Measurements from ENCODE around the gene IL1R2. TPM values are rescaled to one million over a fixed set of nuclear protein-coding genes. Genes with fewer than 3 reads are reported as not detected.

Gene IL1R2
- polyA plus RNA-seq, 2 donors = 67.2 to 67.4 TPM

DNA sequence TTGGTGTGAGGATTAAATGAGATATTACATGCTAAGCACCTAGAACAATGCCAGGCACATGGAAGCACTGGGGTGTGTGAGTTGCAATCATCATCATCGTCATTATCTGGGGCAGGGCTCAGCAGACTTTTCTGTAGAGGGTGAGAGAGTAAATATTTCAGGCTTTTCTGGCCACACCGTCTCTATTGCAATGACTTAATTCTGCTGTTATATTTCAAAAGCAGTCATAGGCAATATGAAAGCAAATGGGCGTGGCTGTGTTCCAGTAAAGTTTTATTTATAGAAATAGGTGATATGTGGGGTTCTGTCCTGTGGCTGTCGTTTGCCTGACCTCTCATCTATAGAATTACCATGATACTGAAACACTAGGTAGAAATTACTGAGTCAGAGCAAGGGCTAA lies 60.6 kb downstream of the IL1R2 start:
- H3K27me3 ChIP-seq (ENCODE audit: control insufficient read depth in 1 of 2, insufficient read depth in 2 of 2, low read length in 2 of 2) = no peaks in the 10 kb centered on the region
- peaks cover 3% of the 10 kb centered on the region in 2 donors for H3K4me1 ChIP-seq (ENCODE audit: control insufficient read depth in 2 of 2, insufficient read depth in 2 of 2, low read length in 1 of 2)
- 52% methylated on average over 4 of the region's 4 CpGs for WGBS, 2 donors
- H3K36me3 ChIP-seq (ENCODE audit: control insufficient read depth in 2 of 2, insufficient read depth in 2 of 2, low read length in 1 of 2) = no peaks in the 10 kb centered on the region
- H3K4me3 ChIP-seq (ENCODE audit: low read depth in 1 of 2, low read length in 2 of 2) = no peak overlapping the region
- no peak overlapping the region for H3K27ac ChIP-seq (ENCODE audit: low read depth in 2 of 2, low read length in 1 of 2)
- H3K9me3 ChIP-seq (ENCODE audit: control insufficient read depth in 2 of 2, insufficient read depth in 1 of 2, low read depth in 1 of 2, low read length in 1 of 2) = no peaks in the 10 kb centered on the region

DNA sequence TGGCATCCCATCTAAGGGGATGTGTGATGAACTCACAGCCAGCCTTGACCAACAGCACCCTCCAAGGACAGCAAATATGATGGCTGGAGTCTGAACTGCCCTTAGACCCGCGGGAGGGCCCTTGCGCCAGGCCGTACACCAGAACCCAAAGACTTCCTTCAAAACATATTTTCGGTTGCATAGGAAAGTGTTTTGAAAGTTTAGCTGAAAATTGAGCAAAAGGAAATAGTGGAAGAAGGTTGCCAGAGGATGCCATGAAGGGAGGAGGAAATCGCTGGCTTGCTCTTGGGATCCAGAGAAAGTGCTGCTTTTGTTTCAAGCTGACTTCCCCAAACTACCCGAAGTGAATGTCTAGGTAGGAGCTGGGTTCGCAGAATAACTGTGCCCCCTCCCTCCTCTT lies 61.3 kb downstream of the IL1R2 start:
- no peaks in the 10 kb centered on the region for H3K27me3 ChIP-seq (ENCODE audit: control insufficient read depth in 1 of 2, insufficient read depth in 2 of 2, low read length in 2 of 2)
- H3K4me1 ChIP-seq (ENCODE audit: control insufficient read depth in 2 of 2, insufficient read depth in 2 of 2, low read length in 1 of 2) = peaks cover 3% of the 10 kb centered on the region in 2 donors
- H3K36me3 ChIP-seq (ENCODE audit: control insufficient read depth in 2 of 2, insufficient read depth in 2 of 2, low read length in 1 of 2) = no peaks in the 10 kb centered on the region
- no peaks in the 10 kb centered on the region for H3K9me3 ChIP-seq (ENCODE audit: control insufficient read depth in 2 of 2, insufficient read depth in 1 of 2, low read depth in 1 of 2, low read length in 1 of 2)
- WGBS, 2 donors = 82 to 90% methylated on average over 8 of the region's 8 CpGs
- H3K27ac ChIP-seq (ENCODE audit: low read depth in 2 of 2, low read length in 1 of 2) = no peak overlapping the region
- no peak overlapping the region for H3K4me3 ChIP-seq (ENCODE audit: low read depth in 1 of 2, low read length in 2 of 2)

DNA sequence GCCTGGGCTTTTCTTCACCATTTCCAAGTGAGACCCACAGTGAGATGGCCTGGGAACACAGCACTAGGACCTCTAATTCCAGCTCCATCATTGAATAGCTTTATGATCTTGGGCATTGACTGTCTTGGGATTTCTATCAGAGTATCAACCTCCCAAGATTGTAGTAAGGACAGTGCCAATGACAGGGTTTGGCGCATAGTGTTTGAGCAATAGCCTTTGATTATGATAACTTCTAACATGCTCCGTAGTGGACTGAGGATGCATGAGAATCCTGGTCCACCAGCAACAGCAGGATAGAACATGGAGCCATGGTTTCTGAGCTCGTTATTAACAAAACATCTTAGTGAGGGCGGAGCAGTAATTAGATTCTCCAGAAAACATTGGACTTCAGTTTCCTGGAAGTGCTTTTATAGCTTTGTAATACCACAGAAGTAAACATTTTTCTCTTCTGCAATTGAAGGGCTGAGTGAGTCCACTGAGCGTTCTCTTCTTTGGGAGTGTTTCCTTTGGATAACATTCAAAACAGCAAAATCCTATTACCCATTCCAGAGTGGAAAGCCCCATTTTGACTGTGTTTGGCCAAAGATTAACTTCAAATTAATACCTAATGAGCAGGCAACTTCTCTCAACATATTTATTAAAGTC lies 63.7 kb downstream of the IL1R2 start:
- H3K4me1 ChIP-seq (ENCODE audit: control insufficient read depth in 2 of 2, insufficient read depth in 2 of 2, low read length in 1 of 2) = no peaks in the 10 kb centered on the region
- 57 to 63% methylated on average over 5 of the region's 5 CpGs for WGBS, 2 donors
- H3K27ac ChIP-seq (ENCODE audit: low read depth in 2 of 2, low read length in 1 of 2) = no peak overlapping the region
- H3K36me3 ChIP-seq (ENCODE audit: control insufficient read depth in 2 of 2, insufficient read depth in 2 of 2, low read length in 1 of 2) = no peaks in the 10 kb centered on the region
- no peaks in the 10 kb centered on the region for H3K27me3 ChIP-seq (ENCODE audit: control insufficient read depth in 1 of 2, insufficient read depth in 2 of 2, low read length in 2 of 2)
- H3K4me3 ChIP-seq (ENCODE audit: low read depth in 1 of 2, low read length in 2 of 2) = no peak overlapping the region
- no peaks in the 10 kb centered on the region for H3K9me3 ChIP-seq (ENCODE audit: control insufficient read depth in 2 of 2, insufficient read depth in 1 of 2, low read depth in 1 of 2, low read length in 1 of 2)

DNA sequence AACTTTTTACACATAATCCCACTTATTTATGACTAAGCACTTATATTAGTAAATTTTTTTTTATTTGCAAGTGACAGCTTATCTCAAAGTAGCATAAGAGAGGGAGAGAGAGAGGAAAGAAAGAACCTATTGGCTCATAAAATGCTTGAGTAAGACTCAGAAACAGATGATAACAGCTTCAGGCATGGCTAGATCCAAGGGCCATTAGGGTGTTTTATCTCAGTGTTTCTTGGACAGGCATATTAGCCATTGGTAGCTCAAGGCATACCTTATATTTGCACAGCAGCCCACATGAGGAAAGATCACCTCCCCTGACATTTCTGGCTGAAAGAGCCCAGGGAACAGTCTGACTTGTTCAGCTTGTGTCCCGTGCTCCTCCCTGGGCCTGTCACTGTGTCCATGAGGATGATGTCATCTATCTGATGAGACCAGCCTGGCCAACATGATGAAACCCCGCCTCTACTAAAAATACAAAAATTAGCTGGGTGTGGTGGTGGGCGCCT lies 64.4 kb downstream of the IL1R2 start:
- WGBS, 2 donors = 79 to 80% methylated on average over 3 of the region's 3 CpGs
- H3K27me3 ChIP-seq (ENCODE audit: control insufficient read depth in 1 of 2, insufficient read depth in 2 of 2, low read length in 2 of 2) = no peaks in the 10 kb centered on the region
- H3K36me3 ChIP-seq (ENCODE audit: control insufficient read depth in 2 of 2, insufficient read depth in 2 of 2, low read length in 1 of 2) = no peaks in the 10 kb centered on the region
- H3K9me3 ChIP-seq (ENCODE audit: control insufficient read depth in 2 of 2, insufficient read depth in 1 of 2, low read depth in 1 of 2, low read length in 1 of 2) = no peaks in the 10 kb centered on the region
- H3K27ac ChIP-seq (ENCODE audit: low read depth in 2 of 2, low read length in 1 of 2) = peak overlapping the region; percentile 32 to 33
- peaks cover 0 to under 1% of the 10 kb centered on the region in 2 donors for H3K4me1 ChIP-seq (ENCODE audit: control insufficient read depth in 2 of 2, insufficient read depth in 2 of 2, low read length in 1 of 2)
- H3K4me3 ChIP-seq (ENCODE audit: low read depth in 1 of 2, low read length in 2 of 2) = no peak overlapping the region

DNA sequence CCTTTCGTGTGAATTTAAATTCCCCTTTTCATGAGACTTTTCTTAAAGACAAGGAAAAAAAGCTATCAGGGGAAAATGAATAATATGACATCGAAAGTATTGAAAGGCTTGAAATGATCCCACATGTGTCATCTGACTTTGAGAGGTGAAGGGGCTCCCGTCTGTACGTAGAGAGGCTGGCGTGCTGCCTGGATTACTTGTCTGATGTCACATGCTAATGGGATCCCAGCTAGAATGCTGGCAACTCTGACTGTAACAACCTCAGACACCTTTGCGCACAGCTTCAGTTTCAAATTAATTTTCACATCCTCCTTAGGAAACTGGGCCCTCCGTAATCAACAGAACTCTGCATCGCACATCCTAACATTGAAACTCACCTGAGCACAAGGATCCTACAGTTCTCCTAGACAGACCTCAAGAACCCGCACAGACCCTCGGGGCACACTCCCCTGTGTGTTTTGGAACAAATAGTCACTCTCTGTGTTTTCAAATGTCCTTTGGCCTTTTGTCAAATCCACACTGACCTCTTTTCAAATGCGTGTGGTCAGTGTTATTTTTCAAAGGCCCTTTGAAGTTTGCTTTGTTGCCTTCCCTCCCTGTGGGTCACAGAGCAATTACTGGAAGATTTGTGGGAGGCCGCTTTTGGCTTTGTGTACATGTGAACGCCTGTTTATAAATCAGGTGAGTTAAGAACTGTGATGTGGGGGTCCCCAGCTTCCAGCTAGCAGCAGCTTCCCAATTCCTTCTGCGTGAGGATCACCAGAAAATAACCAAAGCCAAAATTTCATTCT lies 65.9 kb downstream of the IL1R2 start:
- no peaks in the 10 kb centered on the region for H3K9me3 ChIP-seq (ENCODE audit: control insufficient read depth in 2 of 2, insufficient read depth in 1 of 2, low read depth in 1 of 2, low read length in 1 of 2)
- H3K27ac ChIP-seq (ENCODE audit: low read depth in 2 of 2, low read length in 1 of 2) = no peak overlapping the region
- no peak overlapping the region for H3K4me3 ChIP-seq (ENCODE audit: low read depth in 1 of 2, low read length in 2 of 2)
- peaks cover 0 to 4% of the 10 kb centered on the region in 2 donors for H3K4me1 ChIP-seq (ENCODE audit: control insufficient read depth in 2 of 2, insufficient read depth in 2 of 2, low read length in 1 of 2)
- H3K36me3 ChIP-seq (ENCODE audit: control insufficient read depth in 2 of 2, insufficient read depth in 2 of 2, low read length in 1 of 2) = no peaks in the 10 kb centered on the region
- H3K27me3 ChIP-seq (ENCODE audit: control insufficient read depth in 1 of 2, insufficient read depth in 2 of 2, low read length in 2 of 2) = no peaks in the 10 kb centered on the region
- 67 to 75% methylated on average over 14 of the region's 14 CpGs for WGBS, 2 donors

DNA sequence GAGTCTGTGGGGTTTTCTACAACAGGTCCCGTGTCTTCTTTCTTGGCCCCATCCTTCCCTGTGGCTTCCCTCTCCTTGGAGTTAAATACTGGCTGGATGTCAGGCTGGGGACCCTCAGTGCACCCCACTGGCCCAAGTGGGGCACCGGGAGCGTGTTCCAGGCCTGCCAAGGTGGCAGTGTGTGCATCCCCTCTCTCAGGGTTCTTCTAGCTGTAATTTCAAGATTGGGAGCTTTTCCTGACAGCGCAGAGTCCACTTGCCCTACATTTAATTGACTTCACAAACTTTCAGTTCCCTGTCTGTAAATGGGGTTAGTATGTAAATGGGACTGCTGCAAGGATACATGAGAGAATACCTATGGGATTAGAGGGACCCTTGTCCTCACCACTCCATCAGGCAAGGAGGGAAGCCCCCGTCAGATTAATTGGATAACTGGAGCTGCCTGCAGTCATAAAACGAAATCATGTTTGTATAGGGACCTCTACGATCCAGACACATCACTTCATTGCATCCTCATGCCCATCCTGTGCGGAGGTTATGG lies 66.6 kb downstream of the IL1R2 start:
- 86 to 90% methylated on average over 8 of the region's 8 CpGs for WGBS, 2 donors
- no peak overlapping the region for H3K4me3 ChIP-seq (ENCODE audit: low read depth in 1 of 2, low read length in 2 of 2)
- H3K9me3 ChIP-seq (ENCODE audit: control insufficient read depth in 2 of 2, insufficient read depth in 1 of 2, low read depth in 1 of 2, low read length in 1 of 2) = no peaks in the 10 kb centered on the region
- peaks cover under 1 to 4% of the 10 kb centered on the region in 2 donors for H3K4me1 ChIP-seq (ENCODE audit: control insufficient read depth in 2 of 2, insufficient read depth in 2 of 2, low read length in 1 of 2)
- peak overlapping the region in 1 of 2 donors; percentile 72 for H3K27ac ChIP-seq (ENCODE audit: low read depth in 2 of 2, low read length in 1 of 2)
- no peaks in the 10 kb centered on the region for H3K36me3 ChIP-seq (ENCODE audit: control insufficient read depth in 2 of 2, insufficient read depth in 2 of 2, low read length in 1 of 2)
- H3K27me3 ChIP-seq (ENCODE audit: control insufficient read depth in 1 of 2, insufficient read depth in 2 of 2, low read length in 2 of 2) = no peaks in the 10 kb centered on the region

DNA sequence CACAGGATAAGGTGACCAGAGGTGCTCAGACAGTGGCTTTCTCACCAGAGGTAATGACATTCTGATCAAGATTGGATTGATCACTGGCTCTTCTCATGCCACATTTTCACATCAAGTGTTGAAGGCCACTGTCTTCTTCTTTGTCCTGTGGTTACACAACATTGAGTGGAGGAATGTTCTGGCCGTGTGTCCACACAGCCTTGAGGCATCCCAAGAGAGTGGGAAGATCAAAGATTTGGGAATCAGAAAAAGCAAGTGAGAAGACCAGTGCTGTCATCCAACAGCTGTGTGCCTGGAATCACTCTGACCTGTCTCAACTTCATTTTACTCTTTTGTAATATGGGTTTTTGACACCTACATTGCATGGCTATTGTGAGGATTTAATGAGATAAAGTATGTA lies 67.4 kb downstream of the IL1R2 start:
- WGBS, 2 donors = 55 to 58% methylated on average over 1 of the region's 1 CpG
- no peaks in the 10 kb centered on the region for H3K9me3 ChIP-seq (ENCODE audit: control insufficient read depth in 2 of 2, insufficient read depth in 1 of 2, low read depth in 1 of 2, low read length in 1 of 2)

DNA sequence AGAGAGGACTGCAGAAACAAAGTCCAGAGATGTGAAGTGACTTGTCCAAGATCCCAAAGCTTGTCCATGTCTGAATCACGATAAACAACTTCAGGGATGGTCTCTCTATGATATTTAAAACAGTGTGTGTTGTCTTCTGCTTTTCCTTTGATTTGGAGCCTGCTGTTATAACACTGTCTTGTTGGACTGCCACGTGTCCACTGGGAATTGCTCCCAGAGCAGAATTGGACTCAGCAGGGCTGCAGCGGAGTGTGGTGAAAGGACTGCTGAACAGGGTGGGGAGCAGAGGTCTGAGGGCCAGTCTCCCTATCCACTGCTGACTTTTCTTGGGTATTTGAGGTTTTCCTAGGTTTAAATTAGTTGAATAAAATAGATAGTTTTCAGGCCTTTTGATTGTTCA lies 68.3 kb downstream of the IL1R2 start:
- Histone ChIP-seq H3K4me1 (ENCODE audit: control insufficient read depth in 2 of 2, insufficient read depth in 2 of 2, low read length in 1 of 2) (peaks cover 7 to 8% of the 10 kb centered on the region in 2 donors), H3K27ac (ENCODE audit: low read depth in 2 of 2, low read length in 1 of 2) (no peak overlapping the region), H3K36me3 (ENCODE audit: control insufficient read depth in 2 of 2, insufficient read depth in 2 of 2, low read length in 1 of 2) (no peaks in the 10 kb centered on the region), H3K9me3 (ENCODE audit: control insufficient read depth in 2 of 2, insufficient read depth in 1 of 2, low read depth in 1 of 2, low read length in 1 of 2) (no peaks in the 10 kb centered on the region), H3K27me3 (ENCODE audit: control insufficient read depth in 1 of 2, insufficient read depth in 2 of 2, low read length in 2 of 2) (no peaks in the 10 kb centered on the region), H3K4me3 (ENCODE audit: low read depth in 1 of 2, low read length in 2 of 2) (no peak overlapping the region)
- 75 to 77% methylated on average over 3 of the region's 3 CpGs for WGBS, 2 donors

More for the DNA sequence above, 67.4 kb downstream of the IL1R2 start:
- no peak overlapping the region for H3K27ac ChIP-seq (ENCODE audit: low read depth in 2 of 2, low read length in 1 of 2)
- no peaks in the 10 kb centered on the region for H3K27me3 ChIP-seq (ENCODE audit: control insufficient read depth in 1 of 2, insufficient read depth in 2 of 2, low read length in 2 of 2)
- H3K4me1 ChIP-seq (ENCODE audit: control insufficient read depth in 2 of 2, insufficient read depth in 2 of 2, low read length in 1 of 2) = peaks cover 6 to 8% of the 10 kb centered on the region in 2 donors
- H3K4me3 ChIP-seq (ENCODE audit: low read depth in 1 of 2, low read length in 2 of 2) = no peak overlapping the region
- H3K36me3 ChIP-seq (ENCODE audit: control insufficient read depth in 2 of 2, insufficient read depth in 2 of 2, low read length in 1 of 2) = no peaks in the 10 kb centered on the region

DNA sequence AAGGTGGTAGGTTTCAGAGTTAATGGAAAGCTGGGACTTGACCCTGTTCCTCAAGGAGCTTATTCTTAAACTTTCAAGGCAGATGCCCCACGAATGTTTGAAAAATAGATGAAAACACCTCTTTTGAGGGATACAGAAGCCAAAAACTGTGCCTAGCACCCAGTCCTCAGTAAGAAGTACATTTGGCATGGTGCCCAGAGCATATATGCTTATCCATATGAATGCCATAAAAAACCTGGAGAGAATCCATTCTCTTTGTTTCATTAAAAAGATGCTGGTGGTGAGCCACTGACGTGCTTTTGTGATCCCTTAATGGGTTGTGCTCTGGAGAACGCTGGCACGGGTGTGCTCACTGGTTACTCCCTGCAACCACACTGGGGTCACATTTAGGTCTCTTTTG lies 69.0 kb downstream of the IL1R2 start:
- Histone ChIP-seq H3K36me3 (ENCODE audit: control insufficient read depth in 2 of 2, insufficient read depth in 2 of 2, low read length in 1 of 2) (no peaks in the 10 kb centered on the region), H3K4me3 (ENCODE audit: low read depth in 1 of 2, low read length in 2 of 2) (no peak overlapping the region), H3K9me3 (ENCODE audit: control insufficient read depth in 2 of 2, insufficient read depth in 1 of 2, low read depth in 1 of 2, low read length in 1 of 2) (peaks cover 0 to 4% of the 10 kb centered on the region in 2 donors), H3K27ac (ENCODE audit: low read depth in 2 of 2, low read length in 1 of 2) (no peak overlapping the region), H3K4me1 (ENCODE audit: control insufficient read depth in 2 of 2, insufficient read depth in 2 of 2, low read length in 1 of 2) (peaks cover 7 to 8% of the 10 kb centered on the region in 2 donors), H3K27me3 (ENCODE audit: control insufficient read depth in 1 of 2, insufficient read depth in 2 of 2, low read length in 2 of 2) (no peaks in the 10 kb centered on the region)
- 75 to 86% methylated on average over 4 of the region's 4 CpGs for WGBS, 2 donors

All from esophagus (tissue), 2 donors.